PC-9 (cell line): ENCODE data around the gene SOS1.

Source experiments
- CTCF ChIP-seq: fragments of 200-600 bp; sonication (generic); conservative IDR thresholded peaks from 2 replicates; pipeline ENCODE4 v1.6.1; 2017; ENCODE audit warnings: mixed run types, antibody characterized with exemption, mild to moderate bottlenecking, moderate library complexity
- EZH2 ChIP-seq: fragments of 200-600 bp; sonication (generic); IDR thresholded peaks from 2 replicates; pipeline ENCODE4 v1.8.0; 2017; ENCODE audit warnings: antibody characterized with exemption, low read depth

GRCh38 chr2:38997781-38998180, 123.1 kb downstream of the SOS1 start:
- TF ChIP-seq CTCF (no peak), EZH2 (no peak)
